Measurements from ENCODE around the gene LDHB. TPM values are rescaled to one million over a fixed set of nuclear protein-coding genes. Genes with fewer than 3 reads are reported as not detected.

The LDHB gene
- total RNA-seq, 1 donor from 2014 or later, result 183 TPM

GRCh38 chr12:21631367-21631766 is 26.3 kb downstream of the LDHB start:
- H3K27ac ChIP-seq, result no peak overlapping the region
- no peaks in the 10 kb centered on the region for H3K27me3 ChIP-seq
- no peak for DNase-seq (ENCODE audit: extremely low spot score in 2 of 2)
- TF ChIP-seq CTCF (IDR thresholded peaks at IDR 0.05), result no peak
- TF ChIP-seq POLR2AphosphoS5 (IDR thresholded peaks at IDR 0.05; ENCODE audit: insufficient read depth in 1 of 2, low read depth in 1 of 2), result no peak
- TF ChIP-seq POLR2A (IDR thresholded peaks at IDR 0.05), result no peak
- no peaks in the 10 kb centered on the region for H3K4me1 ChIP-seq
- intact Hi-C loops (cut with DNase I), result no loop called here
- H3K36me3 ChIP-seq, result peaks cover 0 to 18% of the 10 kb centered on the region in 2 donors
- H3K4me3 ChIP-seq, result no peak overlapping the region
- no peaks in the 10 kb centered on the region for H3K9me3 ChIP-seq

- intact Hi-C loops (cut with DNase I), result no loop called here
- DNase-seq (ENCODE audit: extremely low spot score in 2 of 2), result no peak
- H3K4me3 ChIP-seq, result no peak overlapping the region
- no peaks in the 10 kb centered on the region for H3K36me3 ChIP-seq
- H3K27ac ChIP-seq, result no peak overlapping the region
- no peaks in the 10 kb centered on the region for H3K27me3 ChIP-seq
- no peaks in the 10 kb centered on the region for H3K4me1 ChIP-seq
- TF ChIP-seq POLR2AphosphoS5 (IDR thresholded peaks at IDR 0.05; ENCODE audit: insufficient read depth in 1 of 2, low read depth in 1 of 2) (no peak), CTCF (IDR thresholded peaks at IDR 0.05) (no peak), POLR2A (IDR thresholded peaks at IDR 0.05) (no peak)
- H3K9me3 ChIP-seq, result no peaks in the 10 kb centered on the region
Observed at GRCh38 chr12:21627924-21628323, 29.7 kb downstream of the LDHB start.

GRCh38 chr12:21618566-21618965 is 39.1 kb downstream of the LDHB start:
- no peak overlapping the region for H3K4me3 ChIP-seq
- no peaks in the 10 kb centered on the region for H3K36me3 ChIP-seq
- peaks cover 6% of the 10 kb centered on the region for H3K4me1 ChIP-seq
- TF ChIP-seq POLR2AphosphoS5 (IDR thresholded peaks at IDR 0.05; ENCODE audit: insufficient read depth in 1 of 2, low read depth in 1 of 2), result no peak
- no peak for TF ChIP-seq CTCF (IDR thresholded peaks at IDR 0.05)
- TF ChIP-seq POLR2A (IDR thresholded peaks at IDR 0.05), result no peak
- H3K27me3 ChIP-seq, result no peaks in the 10 kb centered on the region
- H3K9me3 ChIP-seq, result no peaks in the 10 kb centered on the region
- no peak overlapping the region for H3K27ac ChIP-seq
- intact Hi-C loops (cut with DNase I), result no loop called here
- no peak for DNase-seq (ENCODE audit: extremely low spot score in 2 of 2)

- H3K4me3 ChIP-seq, result no peak overlapping the region
- H3K36me3 ChIP-seq, result no peaks in the 10 kb centered on the region
- intact Hi-C loops (cut with DNase I), result no loop called here
- peaks cover 6% of the 10 kb centered on the region for H3K4me1 ChIP-seq
- H3K9me3 ChIP-seq, result no peaks in the 10 kb centered on the region
- H3K27ac ChIP-seq, result no peak overlapping the region
- DNase-seq (ENCODE audit: extremely low spot score in 2 of 2), result no peak
- TF ChIP-seq POLR2A (IDR thresholded peaks at IDR 0.05) (no peak), POLR2AphosphoS5 (IDR thresholded peaks at IDR 0.05; ENCODE audit: insufficient read depth in 1 of 2, low read depth in 1 of 2) (no peak), CTCF (IDR thresholded peaks at IDR 0.05) (no peak)
- H3K27me3 ChIP-seq, result no peaks in the 10 kb centered on the region
Observed at GRCh38 chr12:21617030-21617429, 40.6 kb downstream of the LDHB start.

- Histone ChIP-seq H3K27me3 (no peaks in the 10 kb centered on the region), H3K9me3 (no peaks in the 10 kb centered on the region), H3K36me3 (no peaks in the 10 kb centered on the region), H3K27ac (no peak overlapping the region), H3K4me1 (peaks cover 6% of the 10 kb centered on the region), H3K4me3 (no peak overlapping the region)
- DNase-seq (ENCODE audit: extremely low spot score in 2 of 2), result no peak
- intact Hi-C loops (cut with DNase I), result no loop called here
- TF ChIP-seq CTCF (IDR thresholded peaks at IDR 0.05), result no peak
- TF ChIP-seq POLR2A (IDR thresholded peaks at IDR 0.05), result no peak
- TF ChIP-seq POLR2AphosphoS5 (IDR thresholded peaks at IDR 0.05; ENCODE audit: insufficient read depth in 1 of 2, low read depth in 1 of 2), result no peak
Observed at GRCh38 chr12:21615431-21615830, 42.2 kb downstream of the LDHB start.
